Ovary (tissue), 3 donors: ENCODE results near the gene TBC1D2.
"Not testable (repeated sequence)": the region's sequence is repeated elsewhere in the genome, so short reads cannot be mapped to it uniquely, and the experiment has no call there.

Experiments used
- CTCF ChIP-seq, 3 donors: fragments of 450-650 bp in 2 of 3; fragments of 200-600 bp in 1 of 3; IDR thresholded peaks; one replicate each; pipeline versions ENCODE4 v1.5.1 to v1.8.0; 2016 to 2022; ENCODE audit warnings: antibody characterized with exemption in 3 of 3, mild to moderate bottlenecking in 1 of 3
- EP300 ChIP-seq: sonication (generic); formaldehyde crosslinking; IDR thresholded peaks from one replicate; pipeline ENCODE4 v1.6.1; 2017; ENCODE audit warnings: antibody characterized with exemption
- donor health status: DM: no; HTN: no; CAD: no.

GRCh38 chr9:98283143-98283542 lies 27.7 kb upstream of the TBC1D2 start:
- TF ChIP-seq EP300; CTCF (IDR thresholded peaks at IDR 0.05): not testable (repeated sequence)
